ENCODE results near the gene LASP1.
"Not testable (repeated sequence)": the region's sequence is repeated elsewhere in the genome, so short reads cannot be mapped to it uniquely, and the experiment has no call there.

Gene LASP1

GRCh38 chr17:38869526-38870258, at the start of gene LASP1:
Gene LASP1, plus strand, starts transcription at chr17:38870058. Its CDS starts 132 bp downstream, at chr17:38870190.
- peak; percentile 88 for DNase-seq

- DNase-seq = peak; percentile 96
Observed at GRCh38 chr17:38824899-38825761, 44.7 kb upstream of the LASP1 start, which contains the start of gene CWC25. Gene CWC25, minus strand, starts transcription at chr17:38825321. Its CDS starts 138 bp downstream, at chr17:38825183.

- no peak for DNase-seq
Observed at GRCh38 chr17:38825762-38826247, 44.1 kb upstream of the LASP1 start.

GRCh38 chr17:38844261-38844757, 25.5 kb upstream of the LASP1 start:
- no peak for DNase-seq

- no peak for DNase-seq
Observed at GRCh38 chr17:38848557-38848891, 21.3 kb upstream of the LASP1 start.

GRCh38 chr17:38848939-38849605, 20.8 kb upstream of the LASP1 start:
- no peak for DNase-seq

- DNase-seq = no peak
Observed at GRCh38 chr17:38850374-38850773, 19.5 kb upstream of the LASP1 start.

- DNase-seq = no peak
Observed at GRCh38 chr17:38851434-38851833, 18.4 kb upstream of the LASP1 start.

GRCh38 chr17:38852771-38853291, 17.0 kb upstream of the LASP1 start:
- peak; percentile 33 for DNase-seq

GRCh38 chr17:38853292-38854219, 16.3 kb upstream of the LASP1 start, which contains the start of gene RPL23:
Gene RPL23, minus strand, starts transcription at chr17:38853721. Its CDS starts 11 bp downstream, at chr17:38853710.
- DNase-seq = peak; percentile 95

GRCh38 chr17:38855101-38855714, 14.7 kb upstream of the LASP1 start:
- DNase-seq = not testable (repeated sequence)

GRCh38 chr17:38857271-38857670, 12.6 kb upstream of the LASP1 start:
- no peak for DNase-seq

- no peak for DNase-seq
Observed at GRCh38 chr17:38861399-38861843, 8.4 kb upstream of the LASP1 start.

GRCh38 chr17:38864636-38865398, 5.0 kb upstream of the LASP1 start:
- DNase-seq = no peak

- DNase-seq = peak; percentile 62
Observed at GRCh38 chr17:38867179-38867967, 2.5 kb upstream of the LASP1 start.

GRCh38 chr17:38867968-38868816, 1.7 kb upstream of the LASP1 start:
- DNase-seq = no peak

- peak; percentile 88 for DNase-seq
Observed at GRCh38 chr17:38868817-38869525, 887 bp upstream of the LASP1 start.

All from CD4-positive, alpha-beta T cell treated with Interleukin-4 for 4 hours (primary cell).